ENCODE data around the gene PYCR2.

PYCR2 gene

DNA sequence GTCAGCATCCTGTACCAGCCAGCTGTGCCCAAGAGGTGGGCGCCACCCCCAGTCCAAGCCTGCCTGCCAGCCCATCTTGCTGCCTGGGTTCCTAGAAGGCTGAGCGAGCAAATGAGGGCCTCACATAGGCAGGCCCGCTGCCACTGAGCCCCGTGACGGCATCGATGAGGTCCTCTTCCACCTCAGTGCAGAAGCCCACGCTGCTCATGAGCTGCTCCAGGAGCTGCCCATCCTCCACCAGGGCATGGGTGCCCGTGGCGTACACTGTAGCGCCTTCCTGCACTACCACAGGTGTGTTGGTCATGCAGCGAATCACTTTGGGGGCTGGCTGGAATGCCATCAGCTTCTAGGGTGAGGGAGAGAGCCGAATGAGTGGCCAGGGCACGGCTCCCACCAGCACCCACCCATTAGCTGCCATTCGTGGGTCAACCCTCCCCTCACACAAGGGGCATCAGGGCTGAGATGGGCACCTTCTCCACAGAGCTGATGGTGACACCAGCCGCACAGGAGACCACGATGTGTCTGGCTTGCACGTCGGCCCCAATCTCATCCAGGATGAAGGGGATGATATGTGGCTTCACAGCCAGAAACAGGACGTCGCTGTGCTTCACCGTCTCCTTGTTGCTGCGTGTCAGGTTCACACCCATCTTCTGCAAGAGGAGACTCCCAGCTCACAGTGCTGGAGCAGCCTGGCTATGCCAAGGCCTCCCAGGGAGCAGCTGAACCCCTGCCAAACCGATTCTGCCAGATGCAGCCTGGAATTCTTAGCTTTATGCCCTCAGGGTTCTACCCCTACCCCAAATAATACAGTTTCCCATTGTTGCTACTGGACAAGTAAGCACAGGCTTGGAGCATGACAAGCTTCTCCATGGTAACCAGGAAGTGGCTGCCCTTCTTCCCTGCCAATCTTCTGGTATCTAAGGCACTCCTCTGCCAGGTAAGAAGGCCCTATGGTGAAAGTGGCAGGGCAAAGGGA lies 2.0 kb downstream of the PYCR2 start:
- no peak for FAIRE-seq
- no peak for DNase-seq (ENCODE audit: insufficient read length, low spot score)

DNA sequence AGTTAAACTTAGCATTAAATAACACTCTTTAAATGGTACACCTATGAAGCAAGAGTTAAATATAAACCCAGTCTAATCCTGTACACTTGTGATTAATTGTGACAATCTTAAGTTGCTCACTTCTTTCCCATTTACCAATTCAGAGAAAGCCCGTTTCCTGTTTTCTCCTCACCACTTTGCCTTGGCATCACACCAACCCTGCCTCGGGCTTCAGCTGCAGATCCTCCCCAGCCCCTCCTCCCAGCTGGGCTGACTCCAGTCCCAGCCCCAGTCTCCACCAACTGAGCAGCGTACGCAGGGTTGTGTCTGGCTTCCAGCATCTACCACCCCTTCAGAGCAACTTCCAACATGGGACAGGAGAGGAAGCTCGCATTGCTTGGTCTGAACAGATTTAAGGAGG lies 4.1 kb downstream of the PYCR2 start:
- FAIRE-seq (no peak), DNase-seq (ENCODE audit: insufficient read length, low spot score) (peak; percentile 54)

DNA sequence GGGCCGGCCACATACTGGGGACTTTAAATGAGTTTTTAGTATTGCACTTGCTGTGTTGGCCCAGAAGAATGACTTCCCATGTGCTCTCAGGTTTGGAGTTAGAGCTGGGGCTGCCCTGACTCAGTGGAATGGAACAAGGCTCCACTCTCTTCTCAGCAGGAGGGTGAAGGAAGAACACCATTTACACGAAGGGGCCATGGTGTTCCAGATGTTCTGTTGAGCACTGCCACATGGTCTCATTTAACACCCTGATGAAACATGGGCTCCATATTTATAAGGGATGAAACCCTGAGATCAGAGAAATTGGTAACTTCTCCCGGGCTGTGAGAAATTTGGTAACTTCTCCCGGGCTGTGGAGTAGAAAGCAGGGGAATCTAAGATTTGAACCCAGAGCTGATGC lies 5.8 kb downstream of the PYCR2 start:
- FAIRE-seq = no peak
- DNase-seq (ENCODE audit: insufficient read length, low spot score) = no peak

DNA sequence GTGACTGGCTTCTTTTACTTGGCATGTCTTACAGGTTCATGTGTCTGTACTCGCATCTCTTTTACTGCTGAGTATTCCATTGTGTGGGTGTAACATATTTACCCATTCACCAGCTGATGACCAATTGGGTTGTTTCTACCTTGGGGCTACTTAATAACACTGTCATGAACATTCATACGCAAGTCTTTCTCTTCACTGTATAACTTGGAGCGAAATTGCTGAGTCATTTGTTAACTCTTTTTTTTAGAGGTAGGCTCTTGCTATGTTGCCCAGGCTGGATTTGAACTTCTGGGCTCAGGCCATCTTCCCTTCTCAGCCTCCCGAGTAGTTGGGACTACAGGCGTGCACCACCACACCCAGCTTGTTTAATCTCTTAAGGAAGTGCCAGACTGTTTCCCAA lies 6.5 kb downstream of the PYCR2 start:
- no peak for DNase-seq (ENCODE audit: insufficient read length, low spot score)
- no peak for FAIRE-seq

DNA sequence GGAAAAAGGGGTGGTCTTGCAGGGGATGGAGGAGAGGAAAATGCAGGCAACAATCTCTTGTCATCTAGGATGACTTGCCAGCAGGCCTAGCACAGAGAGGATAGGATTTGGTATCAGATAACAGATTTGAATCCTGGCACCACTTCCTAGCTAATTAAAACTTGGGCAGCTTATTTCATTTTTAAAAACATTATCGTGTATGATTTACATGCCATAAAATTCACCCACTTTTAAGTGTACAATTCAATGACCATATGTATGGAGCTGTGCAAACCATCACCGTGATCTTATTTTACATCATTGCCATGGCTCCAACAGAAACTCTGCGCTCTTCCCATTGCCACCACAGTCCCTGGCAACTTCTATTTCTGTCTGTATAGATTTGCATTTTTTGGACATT lies 6.9 kb downstream of the PYCR2 start:
- DNase-seq (ENCODE audit: insufficient read length, low spot score) (no peak), FAIRE-seq (no peak)

DNA sequence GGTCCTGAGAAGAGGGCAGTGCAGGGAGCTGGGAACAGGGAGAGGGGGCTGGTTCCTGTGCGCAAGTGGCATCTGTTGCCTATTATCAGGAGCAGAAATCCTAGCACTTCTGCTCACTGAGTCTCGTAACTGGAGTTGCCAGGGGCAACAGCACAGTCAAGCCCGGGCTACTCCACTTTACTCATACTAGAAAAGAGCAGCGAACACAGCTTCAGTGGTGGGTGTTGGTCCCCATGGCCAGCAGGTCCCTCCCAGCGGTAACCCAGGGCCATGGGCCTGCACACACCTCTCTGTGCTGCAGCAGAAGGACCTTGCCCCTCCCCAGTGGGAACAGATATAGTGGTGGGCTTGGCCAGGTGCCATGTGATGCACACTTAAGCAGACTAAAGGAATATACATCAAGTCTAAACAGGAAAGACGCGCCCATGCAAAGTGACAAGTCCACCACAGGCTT lies 8.5 kb downstream of the PYCR2 start:
- DNase-seq (ENCODE audit: insufficient read length, low spot score) = no peak
- no peak for FAIRE-seq

DNA sequence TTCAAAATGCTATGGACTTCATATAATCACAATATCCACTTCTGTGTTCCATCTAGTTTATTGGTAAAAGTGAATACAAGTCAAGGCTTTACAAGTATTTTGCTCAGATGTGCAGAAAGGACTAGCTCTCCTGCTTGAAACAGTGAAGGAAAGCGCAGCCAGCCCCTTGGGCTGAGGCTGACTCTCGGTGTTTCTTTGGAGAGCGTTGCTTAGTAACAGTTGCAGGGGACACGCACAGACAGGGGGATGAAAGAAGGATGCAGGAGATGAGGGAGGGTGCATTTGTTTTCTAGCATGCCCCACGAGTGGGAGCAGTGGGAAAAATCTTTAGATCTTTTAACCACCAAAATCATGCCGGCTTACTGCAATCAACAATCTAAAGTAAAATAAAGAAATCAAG lies 9.1 kb downstream of the PYCR2 start:
- no peak for FAIRE-seq
- DNase-seq (ENCODE audit: insufficient read length, low spot score) = no peak

DNA sequence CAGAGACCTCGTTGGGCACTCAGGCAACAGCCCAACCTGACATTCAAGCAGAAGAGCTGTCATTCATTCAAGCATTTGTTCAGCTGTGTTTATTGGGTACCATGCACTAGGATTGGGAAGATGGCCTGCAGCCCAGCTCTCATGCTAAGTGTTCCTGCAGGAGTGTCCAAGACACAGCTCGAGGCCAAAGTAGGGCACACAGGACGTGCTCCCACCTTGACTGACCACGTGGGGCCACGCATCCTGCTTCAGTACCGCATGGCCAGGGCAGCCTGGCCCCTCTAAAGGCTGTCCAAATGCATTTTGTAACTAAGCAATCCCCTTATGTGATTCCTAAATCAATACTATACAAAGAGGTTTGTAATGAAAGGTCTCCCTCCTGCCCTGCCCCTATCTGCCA lies 9.7 kb downstream of the PYCR2 start:
- DNase-seq (ENCODE audit: insufficient read length, low spot score) (no peak), FAIRE-seq (no peak)

DNA sequence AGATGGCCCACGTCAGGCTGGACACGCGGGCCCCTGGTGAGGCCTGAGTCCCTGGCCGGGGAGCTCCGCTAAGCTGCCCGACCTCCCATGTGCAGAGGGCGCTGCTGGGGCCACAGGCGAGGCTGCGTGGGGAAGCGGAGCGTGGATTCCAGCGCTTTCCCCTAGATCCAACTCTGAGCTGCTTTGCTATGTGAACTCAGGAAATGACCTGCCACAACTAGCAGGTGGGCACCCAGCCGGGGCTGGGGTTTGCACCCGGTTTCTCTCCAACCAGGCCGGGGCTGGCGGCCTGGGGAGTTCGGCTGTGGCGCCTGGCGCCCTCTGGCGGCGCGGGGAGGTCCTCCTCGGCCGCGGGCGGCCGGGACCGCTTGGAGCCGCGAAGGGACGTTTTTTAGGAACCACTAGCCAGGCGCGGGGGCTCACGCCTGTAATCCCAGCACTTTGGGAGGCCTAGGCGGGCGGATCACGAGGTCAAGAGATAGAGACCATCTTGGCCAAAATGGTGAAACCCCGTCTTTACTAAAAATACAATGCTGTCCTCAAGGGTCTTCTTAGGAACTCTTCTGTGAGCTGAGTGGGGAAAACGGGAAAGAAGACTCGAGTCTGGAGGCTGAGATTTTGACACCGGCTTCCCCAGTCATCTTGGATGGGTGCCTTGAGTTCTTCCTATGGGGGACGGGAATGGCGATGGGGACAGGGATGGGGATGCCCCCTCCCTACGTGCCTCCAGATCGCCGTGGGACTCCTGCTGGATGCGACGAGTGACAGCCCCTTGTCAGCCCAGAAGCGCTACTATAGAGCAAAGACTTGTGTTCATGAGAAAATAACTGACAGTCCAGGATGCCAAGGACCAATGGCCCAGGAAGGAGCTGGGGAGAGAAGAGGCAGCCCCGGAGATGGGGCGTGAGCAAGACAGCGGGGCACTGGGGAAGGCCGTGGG lies 12.6 kb downstream of the PYCR2 start:
- FAIRE-seq (no peak), DNase-seq (ENCODE audit: insufficient read length, low spot score) (peak; percentile 33)

DNA sequence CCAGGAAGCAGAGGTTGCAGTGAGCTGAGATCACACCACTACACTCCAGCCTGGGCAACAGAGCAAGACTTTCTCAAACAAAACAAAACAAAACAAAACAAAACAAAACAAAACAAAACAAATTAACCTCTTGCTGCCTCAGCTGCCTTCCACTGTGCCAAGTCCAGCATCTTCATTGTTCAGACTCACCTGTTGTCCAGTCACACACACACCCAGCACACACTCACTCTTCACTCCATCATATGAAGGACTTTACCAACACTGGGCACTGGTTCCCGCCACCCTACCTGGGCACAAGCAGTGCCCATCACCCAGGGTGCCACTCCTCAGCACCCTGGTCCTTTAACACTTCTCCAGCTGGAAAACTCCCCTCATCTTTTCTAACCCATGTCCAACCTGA lies 14.6 kb downstream of the PYCR2 start:
- no peak for DNase-seq (ENCODE audit: insufficient read length, low spot score)
- no peak for FAIRE-seq

DNA sequence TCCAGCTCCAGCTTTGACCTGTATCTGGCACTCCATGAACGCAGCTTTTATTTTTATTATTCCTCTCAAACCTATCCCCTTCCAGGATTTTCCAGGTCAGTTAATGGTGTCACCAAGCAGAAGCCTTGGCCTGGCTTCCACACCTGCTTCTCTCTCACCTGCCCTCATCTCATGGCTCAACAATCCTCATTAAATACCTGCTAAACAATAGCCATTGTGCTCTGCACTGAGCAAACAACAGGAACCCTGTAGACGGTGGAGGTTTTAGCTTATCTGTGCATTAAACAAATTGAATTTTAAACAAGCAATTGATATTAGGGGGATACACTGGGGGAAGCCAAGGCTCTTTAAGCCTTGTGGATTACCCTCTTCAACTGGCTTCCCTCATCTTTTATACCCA lies 15.3 kb downstream of the PYCR2 start:
- FAIRE-seq = no peak
- DNase-seq (ENCODE audit: insufficient read length, low spot score) = no peak

DNA sequence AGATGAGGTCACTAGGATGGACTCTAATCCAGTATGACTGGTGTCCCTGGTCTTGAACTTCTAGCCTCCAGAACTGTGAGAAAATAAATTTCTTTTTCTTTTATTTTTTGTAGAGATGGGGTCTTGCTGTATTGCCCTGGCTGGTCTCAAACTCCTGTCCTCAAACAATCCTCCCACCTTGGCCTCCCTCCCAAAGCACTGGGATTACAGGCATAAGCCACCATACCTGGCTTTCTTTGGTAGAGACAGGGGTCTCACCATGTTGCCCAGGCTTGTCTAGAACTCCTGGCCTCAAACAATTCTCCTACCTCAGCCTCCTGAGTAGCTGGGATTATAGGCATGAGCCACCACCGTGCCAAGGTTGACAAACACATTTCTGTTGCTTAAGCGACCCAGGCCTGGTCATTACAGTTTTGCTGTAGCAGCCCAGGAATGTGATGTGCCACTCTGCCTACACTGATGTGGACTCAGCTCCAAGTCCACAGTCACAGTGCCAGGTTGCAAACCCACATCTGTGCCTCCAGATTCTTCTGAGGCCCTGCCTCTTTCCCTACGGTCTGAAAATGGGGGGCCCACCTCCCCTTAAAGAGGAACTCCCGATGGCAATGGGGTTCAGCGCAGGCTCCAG lies 15.9 kb downstream of the PYCR2 start:
- DNase-seq (ENCODE audit: insufficient read length, low spot score) (no peak), FAIRE-seq (no peak)

DNA sequence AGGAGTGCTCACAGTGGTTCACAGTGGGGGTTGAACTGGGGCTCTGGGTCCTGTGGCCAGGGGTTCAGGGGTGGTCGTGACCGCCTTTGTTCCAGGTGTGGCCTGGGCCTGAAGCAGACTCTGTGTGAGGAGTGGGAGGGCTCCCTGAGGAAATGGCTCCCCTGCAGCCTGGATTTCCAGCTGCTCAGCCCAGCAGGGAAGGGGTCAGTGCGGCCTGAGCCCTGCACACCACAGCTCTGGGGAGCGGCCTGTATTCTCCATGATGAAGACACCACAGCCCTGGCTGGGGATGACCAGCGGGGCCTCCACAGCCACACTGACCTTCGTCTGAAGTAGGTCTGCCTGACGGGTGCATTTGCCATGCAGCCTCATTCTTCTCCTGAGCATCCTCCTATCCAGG lies 16.7 kb downstream of the PYCR2 start:
- DNase-seq (ENCODE audit: insufficient read length, low spot score) (no peak), FAIRE-seq (no peak)

DNA sequence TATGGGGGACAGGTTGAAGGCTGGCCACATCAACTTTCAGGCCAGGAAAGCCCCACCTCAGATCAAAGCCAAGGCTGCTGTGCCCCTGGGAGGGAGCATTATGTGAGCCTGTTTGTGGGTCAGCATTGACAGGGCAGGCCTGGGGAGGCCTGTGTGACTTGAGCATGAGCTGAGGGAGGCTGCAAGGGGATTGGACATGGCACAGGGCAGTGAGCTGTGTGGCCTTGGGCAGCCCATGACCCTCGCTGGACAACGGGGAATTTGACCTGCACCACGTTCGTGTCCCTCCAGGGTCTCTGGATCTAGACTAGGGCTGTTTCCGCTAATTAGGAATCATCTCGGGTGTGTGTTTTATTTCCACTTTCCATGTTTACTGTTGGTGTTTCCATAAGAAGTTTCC lies 17.6 kb downstream of the PYCR2 start:
- FAIRE-seq (no peak), DNase-seq (ENCODE audit: insufficient read length, low spot score) (no peak)

DNA sequence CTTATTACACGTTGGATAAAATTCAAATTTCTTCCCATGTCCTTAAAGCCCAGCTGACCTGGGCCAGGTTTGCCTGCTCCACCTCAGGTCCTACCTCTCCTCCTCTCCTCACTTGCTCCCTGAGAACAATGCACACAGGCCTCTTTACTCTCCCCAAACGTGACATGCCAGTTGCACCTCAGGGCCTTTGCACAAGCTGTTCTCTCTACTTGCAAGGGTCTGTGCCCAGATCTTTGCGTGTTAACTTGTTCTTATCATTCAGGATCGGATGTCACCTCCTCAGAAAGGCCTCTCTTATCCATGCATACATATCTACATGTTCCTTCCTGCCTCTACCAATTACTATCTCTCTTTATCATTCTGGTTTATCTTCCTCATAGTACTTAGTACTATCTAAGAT lies 20.4 kb downstream of the PYCR2 start:
- DNase-seq (ENCODE audit: insufficient read length, low spot score) (no peak), FAIRE-seq (no peak)

DNA sequence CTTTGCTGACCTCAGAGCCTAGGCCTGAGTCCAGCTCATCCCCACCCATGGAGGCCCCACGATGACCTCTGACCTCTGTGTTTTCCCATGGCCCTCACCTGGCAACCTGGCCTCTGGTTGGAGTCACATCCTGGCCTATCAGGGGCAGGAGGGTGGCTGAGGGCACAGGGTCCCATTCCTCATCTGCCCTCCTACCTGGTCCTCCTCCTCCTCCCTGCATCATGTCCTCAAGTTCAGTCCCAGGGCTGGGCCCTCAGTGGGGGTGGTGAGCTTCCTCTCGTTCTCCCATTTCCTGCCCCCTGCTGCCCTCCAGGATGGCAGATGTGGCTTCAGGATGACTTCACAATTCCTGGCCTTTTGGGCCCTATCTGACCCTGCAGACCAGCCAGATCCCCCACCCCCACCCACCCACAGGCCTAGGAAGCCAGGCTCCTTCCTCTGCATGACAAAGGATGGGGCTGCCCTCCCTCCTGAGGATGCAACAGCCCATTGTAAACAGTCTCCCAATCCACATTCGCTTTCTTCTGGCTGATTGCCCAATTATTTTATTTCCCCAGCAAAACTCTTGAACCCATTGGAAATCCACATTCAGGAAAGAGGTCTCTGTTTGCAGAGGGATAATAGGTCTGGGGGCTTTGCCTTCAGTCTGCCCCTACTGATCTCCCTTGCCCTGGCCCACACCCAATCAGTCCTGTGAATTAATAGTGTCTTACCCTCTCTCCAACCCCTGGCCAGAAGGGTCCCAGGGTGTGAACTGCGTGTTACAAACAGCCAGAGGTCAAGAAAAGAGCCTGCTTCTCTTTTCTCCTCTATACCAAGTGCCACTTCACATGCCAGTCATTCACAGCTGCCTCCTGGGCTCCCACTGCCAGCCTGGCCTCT lies 24.8 kb downstream of the PYCR2 start:
- FAIRE-seq (no peak), DNase-seq (ENCODE audit: insufficient read length, low spot score) (no peak)

DNA sequence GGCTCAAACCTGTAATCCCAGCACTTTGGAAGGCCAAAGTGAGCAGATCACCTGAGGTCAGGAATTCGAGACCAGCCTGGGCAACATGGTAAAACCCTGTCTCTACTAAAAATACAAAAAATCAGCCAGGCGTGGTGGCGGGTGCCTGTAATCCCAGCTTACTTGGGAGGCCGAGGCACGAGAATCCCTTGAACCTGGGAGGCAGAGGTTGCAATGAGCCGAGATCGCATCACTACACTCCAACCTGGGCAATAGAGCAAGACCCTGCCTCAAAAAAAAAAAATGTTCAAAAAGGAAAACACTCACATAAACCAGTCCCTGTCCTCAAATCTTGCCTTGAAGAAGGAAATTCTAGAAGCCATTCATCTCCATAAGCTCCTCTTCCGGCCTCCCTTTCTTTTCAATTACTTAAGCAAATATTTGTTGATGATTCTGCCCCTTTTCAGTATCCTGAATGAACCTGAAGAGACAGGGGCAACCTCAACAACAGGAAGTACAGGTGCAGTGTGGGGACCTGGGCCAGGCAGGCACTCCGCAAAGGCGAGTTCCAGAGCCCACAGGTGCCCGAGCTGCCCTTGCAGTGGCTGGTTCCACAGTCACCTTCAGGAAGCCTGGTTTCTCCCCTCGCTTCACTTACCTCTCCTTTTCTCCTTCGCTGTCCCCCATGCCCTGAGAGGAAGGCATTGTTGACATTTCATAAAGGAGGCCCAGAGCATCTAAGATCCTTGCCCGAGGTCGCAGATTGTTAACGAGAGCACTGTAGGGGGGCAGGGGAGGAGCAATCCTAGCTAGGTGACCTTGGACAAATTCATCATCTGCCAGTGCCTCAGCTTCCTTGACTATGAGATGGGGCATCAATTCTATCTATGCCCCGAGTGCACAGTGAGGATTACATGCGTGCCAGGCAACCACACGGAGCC lies 26.2 kb downstream of the PYCR2 start:
- DNase-seq (ENCODE audit: insufficient read length, low spot score) (no peak), FAIRE-seq (no peak)

DNA sequence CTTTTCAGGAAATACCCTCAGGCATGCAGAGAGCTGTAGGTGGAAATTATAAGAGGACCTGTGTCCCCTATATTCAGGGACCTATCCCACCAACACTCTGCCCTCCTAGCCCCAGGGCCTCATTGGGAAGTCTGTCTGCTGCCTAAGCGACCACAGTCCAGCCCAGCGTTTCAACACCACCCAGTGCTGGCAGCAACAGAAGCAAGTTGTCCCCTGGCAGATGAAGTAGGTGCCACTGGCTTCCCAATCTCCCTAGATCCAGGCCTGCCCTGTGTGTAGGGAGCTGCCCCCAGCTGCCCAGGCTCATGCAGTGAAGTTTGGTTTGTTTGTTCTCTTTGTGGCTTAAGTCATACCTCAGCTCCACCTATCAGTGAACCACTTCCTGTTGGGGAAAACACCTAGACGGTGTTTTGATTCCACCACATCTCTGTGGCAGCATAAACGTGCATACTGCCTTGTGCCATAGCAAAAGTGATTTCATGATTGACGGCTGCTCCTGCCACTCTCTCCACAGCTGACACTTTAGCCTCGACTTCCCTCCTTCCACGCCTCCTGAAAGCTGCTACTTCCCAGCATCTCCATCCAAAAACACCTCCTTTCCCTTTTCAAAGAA lies 27.0 kb downstream of the PYCR2 start:
- no peak for FAIRE-seq
- peak; percentile 24 for DNase-seq (ENCODE audit: insufficient read length, low spot score)

DNA sequence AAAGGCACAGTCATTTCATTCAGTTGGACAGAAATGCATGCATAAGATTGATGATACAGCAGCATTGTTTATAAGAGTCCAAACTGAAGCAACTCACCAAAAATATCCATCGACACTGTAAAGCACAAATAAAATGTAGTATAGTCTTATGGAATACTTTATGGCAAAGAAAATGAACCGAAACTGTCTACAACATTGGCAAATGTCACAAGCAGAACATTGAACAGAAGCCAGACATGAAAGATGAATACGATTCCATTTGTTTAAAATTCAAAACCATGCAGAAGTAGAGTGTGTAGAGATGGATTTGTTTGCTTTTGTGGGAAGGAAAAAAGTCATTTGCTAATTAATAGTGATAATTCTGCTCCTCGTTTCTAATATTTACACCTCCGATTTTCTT lies 27.6 kb downstream of the PYCR2 start:
- no peak for DNase-seq (ENCODE audit: insufficient read length, low spot score)
- no peak for FAIRE-seq
